ENCODE measurements around the gene ADGRG3. TPM values are rescaled to one million over a fixed set of nuclear protein-coding genes. Genes with fewer than 3 reads are reported as not detected.

Gene ADGRG3
- total RNA-seq, 1 donor from 2014 or later, result not detected

GRCh38 chr16:57628783-57629293 lies 39.3 kb upstream of the ADGRG3 start:
- no peaks in the 10 kb centered on the region for H3K27me3 ChIP-seq (ENCODE audit: insufficient read depth, low read length)
- Mint-ChIP-seq H3K4me3 (ENCODE audit: unreplicated experiment) (peak overlapping the region; percentile 9), H3K27ac (ENCODE audit: unreplicated experiment) (peak overlapping the region; percentile 23), H3K9me3 (ENCODE audit: unreplicated experiment) (peaks cover 3% of the 10 kb centered on the region), H3K4me1 (ENCODE audit: low read depth, unreplicated experiment) (peaks cover 25% of the 10 kb centered on the region), H3K36me3 (ENCODE audit: low read depth, unreplicated experiment) (no peaks in the 10 kb centered on the region), H3K27me3 (ENCODE audit: low read depth, unreplicated experiment) (peaks cover 8% of the 10 kb centered on the region)
- FAIRE-seq (no peak), DNase-seq (ENCODE audit: low read depth) (no peak)
- no peaks in the 10 kb centered on the region for H3K36me3 ChIP-seq (ENCODE audit: insufficient read depth, low read length)
- H3K4me2 ChIP-seq (ENCODE audit: low read length), result peak overlapping the region; percentile 93
- no peaks in the 10 kb centered on the region for H3K9me3 ChIP-seq (ENCODE audit: insufficient read depth, low read depth, low read length)
- peak overlapping the region; percentile 65 for H2AFZ ChIP-seq (ENCODE audit: low read depth, low read length)
- no peaks in the 10 kb centered on the region for H4K20me1 ChIP-seq (ENCODE audit: insufficient read depth, low read length)
- no peaks in the 10 kb centered on the region for H3K79me2 ChIP-seq (ENCODE audit: insufficient read depth, low read length)
- peak overlapping the region; percentile 82 for H3K9ac ChIP-seq (ENCODE audit: low read length)
- H3K4me1 ChIP-seq (ENCODE audit: insufficient read depth, low read length), result peaks cover 41% of the 10 kb centered on the region
- H3K4me3 ChIP-seq (ENCODE audit: insufficient read depth, low read depth, low read length), result peak overlapping the region; percentile 40
- TF ChIP-seq CTCF (IDR thresholded peaks at IDR 0.05; ENCODE audit: insufficient read depth, low read depth, low read length), result no peak
- H3K27ac ChIP-seq (ENCODE audit: low read depth, low read length), result peak overlapping the region; percentile 88

GRCh38 chr16:57629516-57630406 lies 38.3 kb upstream of the ADGRG3 start:
- H3K4me1 Mint-ChIP-seq (ENCODE audit: low read depth, unreplicated experiment), result peaks cover 16% of the 10 kb centered on the region
- Histone ChIP-seq H3K27ac (ENCODE audit: low read depth, low read length) (no peak overlapping the region), H3K4me1 (ENCODE audit: insufficient read depth, low read length) (peaks cover 39% of the 10 kb centered on the region), H3K36me3 (ENCODE audit: insufficient read depth, low read length) (no peaks in the 10 kb centered on the region), H3K4me2 (ENCODE audit: low read length) (no peak overlapping the region), H4K20me1 (ENCODE audit: insufficient read depth, low read length) (no peaks in the 10 kb centered on the region), H3K79me2 (ENCODE audit: insufficient read depth, low read length) (no peaks in the 10 kb centered on the region), H3K27me3 (ENCODE audit: insufficient read depth, low read length) (no peaks in the 10 kb centered on the region), H3K9me3 (ENCODE audit: insufficient read depth, low read depth, low read length) (no peaks in the 10 kb centered on the region), H3K9ac (ENCODE audit: low read length) (no peak overlapping the region), H3K4me3 (ENCODE audit: insufficient read depth, low read depth, low read length) (no peak overlapping the region), H2AFZ (ENCODE audit: low read depth, low read length) (no peak overlapping the region)
- H3K27ac Mint-ChIP-seq (ENCODE audit: unreplicated experiment), result no peak overlapping the region
- DNase-seq (ENCODE audit: low read depth) (no peak), FAIRE-seq (no peak)
- H3K4me3 Mint-ChIP-seq (ENCODE audit: unreplicated experiment), result no peak overlapping the region
- no peak for TF ChIP-seq CTCF (IDR thresholded peaks at IDR 0.05; ENCODE audit: insufficient read depth, low read depth, low read length)
- no peak for TF ChIP-seq EZH2 (IDR thresholded peaks at IDR 0.05; ENCODE audit: insufficient read depth, low read length)
- H3K36me3 Mint-ChIP-seq (ENCODE audit: low read depth, unreplicated experiment), result no peaks in the 10 kb centered on the region
- H3K9me3 Mint-ChIP-seq (ENCODE audit: unreplicated experiment), result peaks cover 3% of the 10 kb centered on the region
- peaks cover 12% of the 10 kb centered on the region for H3K27me3 Mint-ChIP-seq (ENCODE audit: low read depth, unreplicated experiment)

- Histone ChIP-seq H4K20me1 (ENCODE audit: insufficient read depth, low read length) (no peaks in the 10 kb centered on the region), H3K4me2 (ENCODE audit: low read length) (no peak overlapping the region), H3K4me1 (ENCODE audit: insufficient read depth, low read length) (peaks cover 39% of the 10 kb centered on the region), H3K79me2 (ENCODE audit: insufficient read depth, low read length) (no peaks in the 10 kb centered on the region), H3K4me3 (ENCODE audit: insufficient read depth, low read depth, low read length) (no peak overlapping the region), H3K9ac (ENCODE audit: low read length) (no peak overlapping the region), H3K27me3 (ENCODE audit: insufficient read depth, low read length) (no peaks in the 10 kb centered on the region), H3K36me3 (ENCODE audit: insufficient read depth, low read length) (no peaks in the 10 kb centered on the region), H3K27ac (ENCODE audit: low read depth, low read length) (no peak overlapping the region), H3K9me3 (ENCODE audit: insufficient read depth, low read depth, low read length) (no peaks in the 10 kb centered on the region), H2AFZ (ENCODE audit: low read depth, low read length) (no peak overlapping the region)
- Mint-ChIP-seq H3K4me1 (ENCODE audit: low read depth, unreplicated experiment) (peaks cover 14% of the 10 kb centered on the region), H3K27me3 (ENCODE audit: low read depth, unreplicated experiment) (peaks cover 13% of the 10 kb centered on the region), H3K9me3 (ENCODE audit: unreplicated experiment) (peaks cover 3% of the 10 kb centered on the region), H3K27ac (ENCODE audit: unreplicated experiment) (peak overlapping the region; percentile 35), H3K36me3 (ENCODE audit: low read depth, unreplicated experiment) (no peaks in the 10 kb centered on the region), H3K4me3 (ENCODE audit: unreplicated experiment) (no peak overlapping the region)
- FAIRE-seq, result no peak
- TF ChIP-seq EZH2 (IDR thresholded peaks at IDR 0.05; ENCODE audit: insufficient read depth, low read length) (no peak), CTCF (IDR thresholded peaks at IDR 0.05; ENCODE audit: insufficient read depth, low read depth, low read length) (no peak)
- no peak for DNase-seq (ENCODE audit: low read depth)
These were observed 37.7 kb upstream of the ADGRG3 start for GRCh38 chr16:57630407-57630797.
